H1 (cell line): Measurements from ENCODE around the gene ASXL1.

Experiments used
- JUN ChIP-seq: IDR thresholded peaks from 2 replicates; pipeline ENCODE4 v1.6.1; 2011; ENCODE audit warnings: low read depth, mild to moderate bottlenecking, improper control_type of control experiment, low read length
- JUND ChIP-seq: IDR thresholded peaks from 2 replicates; pipeline ENCODE4 v1.6.1; 2011; ENCODE audit warnings: mild to moderate bottlenecking, improper control_type of control experiment, low read length
- POLR2A ChIP-seq, 2 experiments: IDR thresholded peaks; 1 replicate in 1 of 2; 2 replicates in 1 of 2; pipeline ENCODE4 v1.6.1; 2011; ENCODE audit warnings: low read depth in 2 of 2, low read length in 2 of 2, mild to moderate bottlenecking in 2 of 2; ENCODE audit errors: control extremely low read depth in 1 of 2
- RFX5 ChIP-seq: IDR thresholded peaks from 2 replicates; pipeline ENCODE4 v1.6.1; 2011; ENCODE audit warnings: low read depth, low read length, improper control_type of control experiment, borderline replicate concordance
- TAF1 ChIP-seq: IDR thresholded peaks from 2 replicates; pipeline ENCODE4 v1.6.1; 2011; ENCODE audit warnings: mild to moderate bottlenecking, low read depth, low read length
- YY1 ChIP-seq: IDR thresholded peaks from 2 replicates; pipeline ENCODE4 v1.6.1; 2011; ENCODE audit warnings: low read depth, mild to moderate bottlenecking, low read length
- TF ChIP-seq, protein P1 (sequence below): IDR thresholded peaks from 2 replicates; pipeline ENCODE4 v1.6.1; 2011; ENCODE audit warnings: low read depth, mild to moderate bottlenecking, low read length; ENCODE audit not compliant: insufficient read depth
- TF ChIP-seq, protein P2 (sequence below), 3 experiments: IDR thresholded peaks; 1 replicate in 2 of 3; 2 replicates in 1 of 3; pipeline versions ENCODE4 v1.5.1 to v1.6.1; 2011; ENCODE audit warnings: low read length in 3 of 3, mild to moderate bottlenecking in 3 of 3, inconsistent platforms in 2 of 3, low read depth in 1 of 3, moderate library complexity in 1 of 3; ENCODE audit not compliant: insufficient read depth in 1 of 3; ENCODE audit errors: control extremely low read depth in 1 of 3
- TF ChIP-seq, protein P3 (sequence below): IDR thresholded peaks from 2 replicates; pipeline ENCODE4 v1.6.1; 2012; ENCODE audit warnings: inconsistent platforms

DNA sequence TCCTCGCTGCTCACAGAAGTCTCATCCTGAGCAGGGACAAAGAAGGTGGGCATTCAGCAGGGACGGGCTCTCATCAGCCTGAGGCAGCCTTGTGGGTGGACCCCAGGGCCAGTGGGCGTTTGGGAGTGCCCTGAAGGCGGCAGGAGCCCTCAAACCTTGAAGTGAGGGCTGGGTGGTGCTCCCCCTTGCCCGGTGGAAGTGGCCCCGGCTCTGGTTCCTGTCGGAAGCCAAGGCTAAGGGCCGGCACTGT lies 116.5 kb downstream of the ASXL1 start:
- TF ChIP-seq JUN (no peak), TAF1 (no peak), JUND (no peak), RFX5 (no peak), POLR2A (IDR thresholded peaks at IDR 0.05; ENCODE audit: control extremely low read depth in 1 of 2, low read depth in 2 of 2, low read length in 2 of 2) (no peak), YY1 (no peak)
- TF ChIP-seq, protein P1, sequence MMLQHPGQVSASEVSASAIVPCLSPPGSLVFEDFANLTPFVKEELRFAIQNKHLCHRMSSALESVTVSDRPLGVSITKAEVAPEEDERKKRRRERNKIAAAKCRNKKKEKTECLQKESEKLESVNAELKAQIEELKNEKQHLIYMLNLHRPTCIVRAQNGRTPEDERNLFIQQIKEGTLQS = no peak
- TF ChIP-seq, protein P2, sequence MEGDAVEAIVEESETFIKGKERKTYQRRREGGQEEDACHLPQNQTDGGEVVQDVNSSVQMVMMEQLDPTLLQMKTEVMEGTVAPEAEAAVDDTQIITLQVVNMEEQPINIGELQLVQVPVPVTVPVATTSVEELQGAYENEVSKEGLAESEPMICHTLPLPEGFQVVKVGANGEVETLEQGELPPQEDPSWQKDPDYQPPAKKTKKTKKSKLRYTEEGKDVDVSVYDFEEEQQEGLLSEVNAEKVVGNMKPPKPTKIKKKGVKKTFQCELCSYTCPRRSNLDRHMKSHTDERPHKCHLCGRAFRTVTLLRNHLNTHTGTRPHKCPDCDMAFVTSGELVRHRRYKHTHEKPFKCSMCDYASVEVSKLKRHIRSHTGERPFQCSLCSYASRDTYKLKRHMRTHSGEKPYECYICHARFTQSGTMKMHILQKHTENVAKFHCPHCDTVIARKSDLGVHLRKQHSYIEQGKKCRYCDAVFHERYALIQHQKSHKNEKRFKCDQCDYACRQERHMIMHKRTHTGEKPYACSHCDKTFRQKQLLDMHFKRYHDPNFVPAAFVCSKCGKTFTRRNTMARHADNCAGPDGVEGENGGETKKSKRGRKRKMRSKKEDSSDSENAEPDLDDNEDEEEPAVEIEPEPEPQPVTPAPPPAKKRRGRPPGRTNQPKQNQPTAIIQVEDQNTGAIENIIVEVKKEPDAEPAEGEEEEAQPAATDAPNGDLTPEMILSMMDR (IDR thresholded peaks at IDR 0.05; ENCODE audit: control extremely low read depth in 1 of 3, insufficient read depth in 1 of 3, low read depth in 1 of 3, low read length in 3 of 3) = no peak
- TF ChIP-seq, protein P3, sequence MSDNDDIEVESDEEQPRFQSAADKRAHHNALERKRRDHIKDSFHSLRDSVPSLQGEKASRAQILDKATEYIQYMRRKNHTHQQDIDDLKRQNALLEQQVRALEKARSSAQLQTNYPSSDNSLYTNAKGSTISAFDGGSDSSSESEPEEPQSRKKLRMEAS = no peak
